Measurements from ENCODE around the gene DSCAM.
A peak's percentile ranks its signal among the peaks of the same experiment; 100 is the strongest.

DSCAM gene

GRCh38 chr21:40118527-40118926 is 728.4 kb downstream of the DSCAM start:
- no peak for DNase-seq (ENCODE audit: low spot score)

GRCh38 chr21:40117236-40117635 is 729.7 kb downstream of the DSCAM start:
- no peak for DNase-seq (ENCODE audit: low spot score)

- DNase-seq (ENCODE audit: low spot score), result no peak
Measured at GRCh38 chr21:40115775-40116174, 731.2 kb downstream of the DSCAM start.

GRCh38 chr21:40102682-40103081 is 744.3 kb downstream of the DSCAM start:
- no peak for DNase-seq (ENCODE audit: low spot score)

GRCh38 chr21:40099809-40100208 is 747.1 kb downstream of the DSCAM start:
- no peak for DNase-seq (ENCODE audit: low spot score)

- no peak for DNase-seq (ENCODE audit: low spot score)
Measured at GRCh38 chr21:40095477-40095876, 751.5 kb downstream of the DSCAM start.

- DNase-seq (ENCODE audit: low spot score), result no peak
Measured at GRCh38 chr21:40080385-40080784, 766.6 kb downstream of the DSCAM start.

GRCh38 chr21:40074710-40075109 is 772.2 kb downstream of the DSCAM start:
- no peak for DNase-seq (ENCODE audit: low spot score)

- no peak for DNase-seq (ENCODE audit: low spot score)
Measured at GRCh38 chr21:40074198-40074597, 772.8 kb downstream of the DSCAM start.

- no peak for DNase-seq (ENCODE audit: low spot score)
Measured at GRCh38 chr21:40073642-40074041, 773.3 kb downstream of the DSCAM start.

GRCh38 chr21:40070871-40071270 is 776.1 kb downstream of the DSCAM start:
- DNase-seq (ENCODE audit: low spot score), result no peak

- no peak for DNase-seq (ENCODE audit: low spot score)
Measured at GRCh38 chr21:40067751-40068150, 779.2 kb downstream of the DSCAM start.

GRCh38 chr21:40066221-40066620 is 780.7 kb downstream of the DSCAM start:
- DNase-seq (ENCODE audit: low spot score), result no peak

- DNase-seq (ENCODE audit: low spot score), result no peak
Measured at GRCh38 chr21:40060083-40060677, 786.8 kb downstream of the DSCAM start.

- DNase-seq (ENCODE audit: low spot score), result peak; percentile 7
Measured at GRCh38 chr21:40057331-40057730, 789.6 kb downstream of the DSCAM start.

- no peak for DNase-seq (ENCODE audit: low spot score)
Measured at GRCh38 chr21:40056031-40056430, 790.9 kb downstream of the DSCAM start.

- DNase-seq (ENCODE audit: low spot score), result no peak
Measured at GRCh38 chr21:40054403-40054802, 792.6 kb downstream of the DSCAM start.

GRCh38 chr21:40053007-40053406 is 794.0 kb downstream of the DSCAM start:
- DNase-seq (ENCODE audit: low spot score), result peak; percentile 68

- no peak for DNase-seq (ENCODE audit: low spot score)
Measured at GRCh38 chr21:40052276-40052675, 794.7 kb downstream of the DSCAM start.

GRCh38 chr21:40051801-40052200 is 795.2 kb downstream of the DSCAM start:
- DNase-seq (ENCODE audit: low spot score), result no peak

- no peak for DNase-seq (ENCODE audit: low spot score)
Measured at GRCh38 chr21:40049931-40050290, 797.0 kb downstream of the DSCAM start.

- DNase-seq (ENCODE audit: low spot score), result no peak
Measured at GRCh38 chr21:40049031-40049930, 797.7 kb downstream of the DSCAM start.

- no peak for DNase-seq (ENCODE audit: low spot score)
Measured at GRCh38 chr21:40047993-40048730, 798.8 kb downstream of the DSCAM start.
